Activated CD4-positive, alpha-beta T cell treated with anti-CD3 and anti-CD28 coated beads, Interleukin-2, amount 50 U/mL, for 16 hours (primary cell): ENCODE data around the gene FOCAD.
A peak's percentile ranks its signal among the peaks of the same experiment; 100 is the strongest.
"Not testable (repeated sequence)": the region's sequence is repeated elsewhere in the genome, so short reads cannot be mapped to it uniquely, and the experiment has no call there.

ENCODE experiments used
- DNase-seq: peaks from one replicate; pipeline ENCODE4 v3.0.0-alpha.2; 2020

The FOCAD gene

GRCh38 chr9:20684035-20684874, at the start of gene FOCAD:
FOCAD (plus strand) TSS chr9:20684259; CDS start chr9:20715354, 31,095 bp downstream.
- peak; percentile 97 for DNase-seq

GRCh38 chr9:20634895-20635294, 49.2 kb upstream of the FOCAD start:
- no peak for DNase-seq

- DNase-seq = no peak
Measured at GRCh38 chr9:20636888-20637440, 47.1 kb upstream of the FOCAD start.

DNA sequence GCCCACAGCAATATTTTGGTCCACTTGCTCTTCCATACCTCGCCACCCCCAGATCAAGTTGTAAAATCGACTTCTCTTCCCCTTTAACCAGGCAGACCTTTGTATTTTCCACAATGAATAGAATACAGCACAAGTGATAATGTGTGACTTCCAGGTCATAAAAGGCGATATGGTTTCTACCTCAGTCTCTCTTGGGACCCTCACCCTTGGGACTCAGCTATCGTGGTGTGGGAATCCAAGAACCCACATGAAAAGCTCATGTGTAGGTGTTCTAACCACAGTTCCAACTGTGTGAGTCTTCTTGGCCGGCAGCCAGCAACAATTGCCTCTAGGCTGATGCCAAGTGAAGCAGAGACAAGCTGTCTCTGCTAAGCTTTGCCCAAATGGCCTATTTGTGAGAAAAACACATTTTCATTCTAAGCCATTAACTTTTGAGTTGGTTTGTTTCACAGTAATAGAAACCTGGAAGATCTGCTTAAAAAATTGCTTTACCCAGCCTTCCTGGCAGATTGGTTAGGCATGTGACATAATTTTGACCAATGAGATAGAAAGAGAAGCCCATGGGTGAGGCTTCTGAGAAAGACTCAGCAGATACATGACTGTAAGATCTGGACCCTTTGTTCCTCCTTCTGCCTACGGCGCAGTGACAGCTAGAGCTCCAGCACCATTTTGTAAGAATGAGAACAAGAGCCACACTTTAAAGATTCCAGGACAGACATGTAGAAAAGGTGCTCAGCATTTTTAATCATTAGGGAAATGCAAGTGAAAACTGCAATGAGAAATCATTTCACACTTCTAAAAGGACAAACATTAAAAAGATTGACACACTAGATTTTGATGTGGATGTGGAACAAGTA, 43.5 kb upstream of the FOCAD start:
- peak; percentile 46 for DNase-seq

DNA sequence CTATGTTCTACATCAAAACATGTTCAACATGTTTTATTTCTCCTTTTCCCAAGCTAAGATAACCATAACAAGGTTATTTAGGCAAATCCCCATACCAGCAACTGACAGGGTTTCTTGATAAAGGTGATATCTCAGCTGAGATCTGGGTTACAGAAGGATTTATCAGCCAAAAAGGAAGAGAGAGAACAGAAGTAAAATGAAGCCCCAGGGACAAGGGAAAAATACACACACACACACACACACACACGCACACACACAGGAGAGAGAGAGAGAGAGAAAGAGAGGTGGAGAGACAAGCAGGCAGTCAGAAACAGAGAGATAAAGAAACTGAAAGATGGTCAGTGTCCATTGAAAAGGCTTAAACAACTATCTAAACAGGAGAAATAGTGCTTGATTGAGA, 42.0 kb upstream of the FOCAD start:
- no peak for DNase-seq

DNA sequence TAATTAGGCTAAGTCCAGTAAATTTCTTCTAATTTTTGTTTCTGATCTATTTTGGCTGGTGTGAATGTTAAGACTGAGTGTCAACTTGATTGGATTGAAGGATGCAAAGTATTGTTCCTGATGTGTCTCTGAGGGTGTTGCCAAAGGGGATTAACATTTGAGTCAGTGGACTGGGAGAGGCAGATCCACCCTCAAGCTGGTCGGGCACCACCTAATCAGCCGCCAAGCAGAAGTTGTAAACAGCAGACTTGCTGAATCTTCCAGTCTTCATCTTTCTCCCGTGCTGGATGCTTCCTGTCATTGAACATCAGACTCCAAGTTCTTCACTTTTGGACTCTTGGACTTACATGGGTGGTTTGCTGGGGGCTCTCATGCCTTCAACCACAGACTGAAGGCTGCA, 40.4 kb upstream of the FOCAD start:
- no peak for DNase-seq

GRCh38 chr9:20646656-20647055, 37.4 kb upstream of the FOCAD start:
- no peak for DNase-seq

- DNase-seq = no peak
Measured at GRCh38 chr9:20649381-20649780, 34.7 kb upstream of the FOCAD start.

DNA sequence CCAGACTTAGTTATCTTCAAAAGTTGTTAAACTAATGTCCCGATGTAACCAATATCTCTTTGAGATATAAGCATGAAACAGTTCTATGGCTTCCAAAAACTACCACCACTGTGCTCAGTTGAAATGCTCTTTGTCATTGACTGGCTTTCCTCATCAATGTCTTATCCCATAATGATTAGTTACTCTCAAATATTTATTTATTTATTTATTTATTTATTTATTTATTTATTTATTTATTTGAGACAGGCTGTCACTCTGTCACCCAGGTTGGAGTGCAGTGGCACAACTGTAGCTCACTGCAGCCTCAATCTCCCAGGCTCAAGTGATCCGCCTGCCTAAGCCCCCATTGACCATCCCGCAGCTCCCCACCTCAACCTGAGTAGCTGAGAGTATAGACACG, 33.7 kb upstream of the FOCAD start:
- DNase-seq = no peak

DNA sequence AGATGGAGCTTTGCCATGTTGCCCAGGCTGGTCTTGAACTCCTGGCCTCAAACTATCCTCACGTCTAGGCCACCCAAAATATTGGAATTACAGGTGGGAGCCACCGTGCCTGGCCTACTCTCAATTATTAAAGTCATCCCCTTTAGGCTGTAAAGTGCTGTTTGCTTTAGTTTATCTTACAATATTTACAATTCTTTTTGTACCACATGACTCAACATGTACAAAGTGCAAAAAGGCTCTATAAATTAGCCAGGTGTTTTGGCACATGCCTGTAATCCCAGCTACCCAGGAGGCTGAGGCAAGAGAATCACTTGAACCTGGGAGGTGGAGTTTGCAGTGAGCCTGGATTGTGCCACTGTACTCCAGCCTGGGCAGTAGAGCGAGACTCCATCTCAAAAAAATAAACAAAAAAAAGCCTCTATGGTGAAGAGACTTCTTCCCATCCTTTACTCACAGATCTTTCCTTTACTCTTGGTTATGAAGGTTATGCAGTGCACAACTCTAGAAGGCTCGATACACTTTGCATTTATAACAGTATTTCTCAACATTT, 33.2 kb upstream of the FOCAD start:
- no peak for DNase-seq

GRCh38 chr9:20651939-20652338, 32.1 kb upstream of the FOCAD start:
- no peak for DNase-seq

- DNase-seq = peak; percentile 6
Measured at GRCh38 chr9:20658246-20658667, 25.8 kb upstream of the FOCAD start.

DNA sequence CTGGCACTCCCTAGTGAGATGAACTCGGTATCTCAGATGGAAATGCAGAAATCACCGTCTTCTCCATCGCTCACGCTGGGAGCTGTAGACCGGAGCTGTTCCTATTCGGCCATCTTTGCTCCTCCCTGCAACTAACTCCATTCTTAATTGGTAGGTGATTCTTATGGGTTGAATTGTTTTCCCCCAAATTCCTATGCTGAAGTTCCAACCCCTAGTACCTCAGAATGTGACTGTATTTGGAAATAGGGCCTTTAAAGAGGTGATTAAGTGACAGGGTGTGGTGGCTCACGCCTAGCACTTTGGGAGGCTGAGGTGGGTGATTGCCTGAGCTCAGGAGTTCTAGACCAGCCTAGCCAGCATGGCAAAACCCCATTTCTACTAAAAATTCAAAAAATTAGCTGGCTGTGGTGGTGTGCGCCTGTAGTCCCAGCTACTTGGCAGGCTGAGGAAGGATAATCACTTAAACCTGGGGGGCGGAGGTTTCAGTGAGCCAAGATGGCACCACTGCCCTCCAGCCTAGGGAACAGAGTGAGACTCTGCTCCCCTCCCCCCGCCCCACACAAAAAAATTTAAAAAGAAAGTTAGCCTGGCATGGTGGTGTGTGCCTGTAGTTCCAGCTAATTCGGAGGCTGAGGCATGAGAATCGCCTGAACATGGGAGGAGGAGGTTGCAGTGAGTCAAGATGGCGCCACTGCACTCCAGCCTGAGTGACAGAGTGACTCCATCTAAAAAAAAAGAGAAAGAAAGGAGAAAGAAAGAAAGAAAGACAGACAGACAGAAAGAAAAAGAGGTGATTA, 25.2 kb upstream of the FOCAD start:
- no peak for DNase-seq

- no peak for DNase-seq
Measured at GRCh38 chr9:20659474-20659967, 24.5 kb upstream of the FOCAD start.

- no peak for DNase-seq
Measured at GRCh38 chr9:20662156-20662555, 21.9 kb upstream of the FOCAD start.

DNA sequence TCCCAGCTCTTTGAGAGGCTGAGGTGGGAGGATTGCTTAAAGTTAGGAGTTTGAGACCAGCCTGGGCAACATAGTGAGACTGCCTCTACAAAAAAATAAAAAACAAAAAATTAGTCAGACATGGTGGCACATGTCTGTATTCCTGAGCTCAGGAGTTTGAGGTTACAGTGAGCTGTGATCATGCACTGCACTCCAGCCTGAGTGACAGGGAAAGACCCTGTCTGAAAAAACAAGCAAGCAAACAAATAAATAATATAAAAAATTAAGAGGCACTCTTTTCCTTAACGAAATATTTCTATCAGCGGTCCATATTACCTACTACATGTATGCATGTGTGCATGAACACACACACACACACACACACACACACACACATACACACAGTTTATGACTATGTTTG, 20.9 kb upstream of the FOCAD start:
- no peak for DNase-seq

GRCh38 chr9:20664501-20664900, 19.6 kb upstream of the FOCAD start:
- no peak for DNase-seq

GRCh38 chr9:20670395-20670794, 13.7 kb upstream of the FOCAD start:
- DNase-seq = no peak

GRCh38 chr9:20671635-20672034, 12.4 kb upstream of the FOCAD start:
- no peak for DNase-seq

- not testable (repeated sequence) for DNase-seq
Measured at GRCh38 chr9:20673537-20673936, 10.5 kb upstream of the FOCAD start.

GRCh38 chr9:20681467-20681866, 2.6 kb upstream of the FOCAD start:
- no peak for DNase-seq

DNA sequence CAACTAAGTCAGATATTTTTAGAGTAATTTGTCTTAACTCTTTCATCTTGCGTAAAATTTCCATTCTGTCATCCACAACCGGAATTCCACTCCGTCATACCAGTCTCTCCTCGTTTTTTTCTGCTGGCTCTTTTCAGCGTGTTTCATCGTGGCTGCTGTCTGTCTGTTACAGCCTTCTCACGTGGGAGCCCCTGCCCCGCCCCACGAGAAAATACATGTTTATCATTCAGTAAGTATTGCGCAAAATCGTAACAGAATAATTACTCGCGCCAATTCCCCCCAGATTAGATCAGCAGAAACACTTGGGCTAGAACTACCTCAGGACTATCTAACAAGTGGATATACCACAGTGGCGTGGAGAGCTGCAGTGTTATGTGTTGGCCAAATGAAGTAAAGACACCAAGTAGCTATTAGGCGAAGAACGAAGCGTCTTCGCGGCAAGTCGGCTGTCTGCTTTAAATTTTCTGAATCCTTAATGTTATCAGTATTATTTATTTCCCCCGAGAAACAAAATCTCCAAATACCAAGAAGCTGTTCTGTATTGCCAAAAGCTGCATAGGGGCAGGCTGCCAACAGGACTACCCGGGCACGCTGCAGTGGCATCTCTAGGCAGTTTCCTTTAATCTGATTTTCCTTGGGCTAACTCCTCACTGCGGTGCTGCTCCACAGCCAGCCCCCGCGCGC, 566 bp upstream of the FOCAD start:
- peak; percentile 49 for DNase-seq
